Stimulated activated memory B cell treated with anti-CD40 and anti-IgM and Interleukin-4, amounts not matched to agents 10 μg/mL and 1 μg/mL and 100 μg/mL, for 72 hours (primary cell): ENCODE measurements around the gene VAV2.
"Not testable (repeated sequence)": the region's sequence is repeated elsewhere in the genome, so short reads cannot be mapped to it uniquely, and the experiment has no call there.

Experiments used
- ATAC-seq: fragments of 150-1000 bp; cut with Tn5 transposase; 2 replicates; pipeline ENCODE4 v1.10.0; 2021
- H3K27ac Mint-ChIP-seq: one replicate; pipeline ENCODE4 v1.8.0; 2022; ENCODE audit warnings: mild to moderate bottlenecking, mixed read lengths
- H3K27me3 Mint-ChIP-seq: one replicate; pipeline ENCODE4 v1.8.0; 2022; ENCODE audit warnings: mixed read lengths
- H3K36me3 Mint-ChIP-seq: one replicate; pipeline ENCODE4 v1.8.0; 2022; ENCODE audit warnings: mixed read lengths
- H3K4me1 Mint-ChIP-seq: one replicate; pipeline ENCODE4 v1.8.0; 2022; ENCODE audit warnings: mixed read lengths
- H3K4me3 Mint-ChIP-seq: one replicate; pipeline ENCODE4 v1.8.0; 2022; ENCODE audit warnings: mild to moderate bottlenecking, moderate library complexity, mixed read lengths
- H3K9me3 Mint-ChIP-seq: one replicate; pipeline ENCODE4 v1.8.0; 2022; ENCODE audit warnings: mixed read lengths

VAV2 gene

GRCh38 chr9:133994353-133995011 is 2.4 kb upstream of the VAV2 start:
- Mint-ChIP-seq H3K4me1 (peaks cover 43% of the 10 kb centered on the region), H3K36me3 (peaks cover 16% of the 10 kb centered on the region), H3K4me3 (peak overlapping the region; percentile 83), H3K27me3 (peaks cover 8% of the 10 kb centered on the region), H3K27ac (peak overlapping the region; percentile 59), H3K9me3 (no peaks in the 10 kb centered on the region)
- peak; percentile 55 for ATAC-seq

- peaks cover under 1% of the 10 kb centered on the region for H3K27me3 Mint-ChIP-seq
- H3K27ac Mint-ChIP-seq = peak overlapping the region; percentile 59
- peaks cover 50% of the 10 kb centered on the region for H3K4me1 Mint-ChIP-seq
- H3K36me3 Mint-ChIP-seq = peaks cover 17% of the 10 kb centered on the region
- peak overlapping the region; percentile 83 for H3K4me3 Mint-ChIP-seq
- no peaks in the 10 kb centered on the region for H3K9me3 Mint-ChIP-seq
- no peak for ATAC-seq
These were observed 1.6 kb upstream of the VAV2 start for GRCh38 chr9:133993635-133994253.

- Mint-ChIP-seq H3K27me3 (no peaks in the 10 kb centered on the region), H3K4me1 (peaks cover 58% of the 10 kb centered on the region), H3K27ac (peak overlapping the region; percentile 59), H3K9me3 (no peaks in the 10 kb centered on the region), H3K4me3 (peak overlapping the region; percentile 83), H3K36me3 (peaks cover 17% of the 10 kb centered on the region)
- peak; percentile 86 for ATAC-seq
These were observed 883 bp upstream of the VAV2 start for GRCh38 chr9:133992780-133993634.

- Mint-ChIP-seq H3K4me3 (peak overlapping the region; percentile 97), H3K4me1 (peaks cover 62% of the 10 kb centered on the region), H3K9me3 (no peaks in the 10 kb centered on the region), H3K27ac (peak overlapping the region; percentile 81), H3K36me3 (peaks cover 17% of the 10 kb centered on the region), H3K27me3 (no peaks in the 10 kb centered on the region)
- peak; percentile 0 for ATAC-seq
These were observed 756 bp downstream of the VAV2 start for GRCh38 chr9:133991214-133991921.

- ATAC-seq = no peak
- no peaks in the 10 kb centered on the region for H3K9me3 Mint-ChIP-seq
- H3K4me1 Mint-ChIP-seq = peaks cover 70% of the 10 kb centered on the region
These were observed 1.5 kb downstream of the VAV2 start for GRCh38 chr9:133990366-133991213.

GRCh38 chr9:133989625-133990365 is 2.3 kb downstream of the VAV2 start:
- Mint-ChIP-seq H3K27me3 (no peaks in the 10 kb centered on the region), H3K4me3 (peak overlapping the region; percentile 97), H3K27ac (peak overlapping the region; percentile 81), H3K4me1 (peaks cover 73% of the 10 kb centered on the region), H3K36me3 (peaks cover 27% of the 10 kb centered on the region), H3K9me3 (no peaks in the 10 kb centered on the region)
- no peak for ATAC-seq

More at GRCh38 chr9:133990366-133991213, 1.5 kb downstream of the VAV2 start:
- peaks cover 25% of the 10 kb centered on the region for H3K36me3 Mint-ChIP-seq
- H3K4me3 Mint-ChIP-seq = peak overlapping the region; percentile 97
- peak overlapping the region; percentile 81 for H3K27ac Mint-ChIP-seq
- H3K27me3 Mint-ChIP-seq = no peaks in the 10 kb centered on the region

- not testable (repeated sequence) for H3K27me3 Mint-ChIP-seq, H3K9me3 Mint-ChIP-seq, ATAC-seq
- Mint-ChIP-seq H3K36me3 (peaks cover 27% of the 10 kb centered on the region), H3K4me3 (peak overlapping the region; percentile 97), H3K4me1 (peaks cover 66% of the 10 kb centered on the region), H3K27ac (peak overlapping the region; percentile 81)
These were observed 3.4 kb downstream of the VAV2 start for GRCh38 chr9:133988771-133989170.

- Mint-ChIP-seq H3K9me3 (no peaks in the 10 kb centered on the region), H3K27me3 (no peaks in the 10 kb centered on the region), H3K27ac (peak overlapping the region; percentile 81), H3K4me3 (peak overlapping the region; percentile 29), H3K36me3 (peaks cover 27% of the 10 kb centered on the region), H3K4me1 (peaks cover 70% of the 10 kb centered on the region)
- ATAC-seq = no peak
These were observed 4.0 kb downstream of the VAV2 start for GRCh38 chr9:133987946-133988665.

GRCh38 chr9:133987446-133987788 is 4.7 kb downstream of the VAV2 start:
- ATAC-seq = no peak
- Mint-ChIP-seq H3K27me3 (no peaks in the 10 kb centered on the region), H3K9me3 (no peaks in the 10 kb centered on the region), H3K36me3 (peaks cover 27% of the 10 kb centered on the region), H3K27ac (no peak overlapping the region), H3K4me3 (no peak overlapping the region), H3K4me1 (peaks cover 77% of the 10 kb centered on the region)

- no peak overlapping the region for H3K4me3 Mint-ChIP-seq
- no peak for ATAC-seq
These were observed 5.2 kb downstream of the VAV2 start for GRCh38 chr9:133986774-133987445.

GRCh38 chr9:133986061-133986460 is 6.1 kb downstream of the VAV2 start:
- peak overlapping the region; percentile 34 for H3K27ac Mint-ChIP-seq
- ATAC-seq = no peak
- H3K4me3 Mint-ChIP-seq = no peak overlapping the region
- H3K4me1 Mint-ChIP-seq = peaks cover 89% of the 10 kb centered on the region
- H3K27me3 Mint-ChIP-seq = no peaks in the 10 kb centered on the region
- H3K9me3 Mint-ChIP-seq = no peaks in the 10 kb centered on the region
- H3K36me3 Mint-ChIP-seq = peaks cover 32% of the 10 kb centered on the region

More at GRCh38 chr9:133986774-133987445, 5.2 kb downstream of the VAV2 start:
- Mint-ChIP-seq H3K9me3 (no peaks in the 10 kb centered on the region), H3K36me3 (peaks cover 27% of the 10 kb centered on the region), H3K4me1 (peaks cover 82% of the 10 kb centered on the region), H3K27ac (peak overlapping the region; percentile 34), H3K27me3 (no peaks in the 10 kb centered on the region)

GRCh38 chr9:133982971-133983720 is 9.0 kb downstream of the VAV2 start:
- H3K36me3 Mint-ChIP-seq = peaks cover 18% of the 10 kb centered on the region
- no peak overlapping the region for H3K27ac Mint-ChIP-seq
- ATAC-seq = no peak
- no peaks in the 10 kb centered on the region for H3K27me3 Mint-ChIP-seq
- H3K9me3 Mint-ChIP-seq = no peaks in the 10 kb centered on the region
- no peak overlapping the region for H3K4me3 Mint-ChIP-seq
- peaks cover 89% of the 10 kb centered on the region for H3K4me1 Mint-ChIP-seq
